GM18867 (cell line): ENCODE results near the gene CYRIA.

Experiments
- ATAC-seq: cut with Tn5 transposase; IDR thresholded peaks from one replicate; pipeline ENCODE4 v1.9.1; 2021; ENCODE audit warnings: mild to moderate bottlenecking, moderate library complexity; ENCODE audit not compliant: unreplicated experiment

CYRIA gene

DNA sequence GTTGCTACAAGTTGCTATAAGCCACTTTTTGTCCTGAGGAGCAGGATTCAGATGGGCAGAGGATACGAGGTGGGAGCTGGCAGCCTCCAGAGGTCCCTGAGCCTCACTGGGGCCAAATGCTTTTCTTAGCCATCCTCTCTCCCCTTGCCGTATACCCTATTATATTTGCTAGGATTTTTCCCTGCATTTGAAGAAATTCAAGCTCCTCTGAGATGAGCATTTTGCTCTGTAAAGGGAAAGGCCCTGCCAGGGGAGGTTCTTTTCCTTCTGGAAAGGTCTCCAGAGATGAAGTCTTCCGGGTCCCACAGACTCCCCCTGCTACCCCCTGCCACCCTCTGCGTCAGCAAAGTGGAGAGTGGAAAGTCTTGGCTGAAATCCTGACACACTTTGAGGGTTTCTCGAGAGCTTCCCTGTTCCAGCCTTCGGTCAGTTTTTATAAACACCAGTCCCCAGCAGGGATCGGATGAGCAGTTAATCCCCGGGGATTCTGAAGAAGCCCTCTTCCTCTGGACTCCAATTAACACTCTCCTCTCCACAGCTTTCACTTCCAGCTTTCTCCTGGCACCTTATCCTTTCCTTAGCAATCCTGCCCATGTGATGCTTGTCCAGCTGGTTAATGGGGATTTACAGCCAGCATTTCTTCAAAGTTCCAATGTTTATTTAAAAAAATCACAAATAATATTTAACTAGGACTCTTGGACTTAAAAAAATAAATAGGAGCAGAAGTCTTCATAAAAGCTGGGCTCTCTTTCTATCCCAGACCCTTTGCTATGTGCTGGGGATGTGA is 13.1 kb downstream of the CYRIA start:
- ATAC-seq = no peak

DNA sequence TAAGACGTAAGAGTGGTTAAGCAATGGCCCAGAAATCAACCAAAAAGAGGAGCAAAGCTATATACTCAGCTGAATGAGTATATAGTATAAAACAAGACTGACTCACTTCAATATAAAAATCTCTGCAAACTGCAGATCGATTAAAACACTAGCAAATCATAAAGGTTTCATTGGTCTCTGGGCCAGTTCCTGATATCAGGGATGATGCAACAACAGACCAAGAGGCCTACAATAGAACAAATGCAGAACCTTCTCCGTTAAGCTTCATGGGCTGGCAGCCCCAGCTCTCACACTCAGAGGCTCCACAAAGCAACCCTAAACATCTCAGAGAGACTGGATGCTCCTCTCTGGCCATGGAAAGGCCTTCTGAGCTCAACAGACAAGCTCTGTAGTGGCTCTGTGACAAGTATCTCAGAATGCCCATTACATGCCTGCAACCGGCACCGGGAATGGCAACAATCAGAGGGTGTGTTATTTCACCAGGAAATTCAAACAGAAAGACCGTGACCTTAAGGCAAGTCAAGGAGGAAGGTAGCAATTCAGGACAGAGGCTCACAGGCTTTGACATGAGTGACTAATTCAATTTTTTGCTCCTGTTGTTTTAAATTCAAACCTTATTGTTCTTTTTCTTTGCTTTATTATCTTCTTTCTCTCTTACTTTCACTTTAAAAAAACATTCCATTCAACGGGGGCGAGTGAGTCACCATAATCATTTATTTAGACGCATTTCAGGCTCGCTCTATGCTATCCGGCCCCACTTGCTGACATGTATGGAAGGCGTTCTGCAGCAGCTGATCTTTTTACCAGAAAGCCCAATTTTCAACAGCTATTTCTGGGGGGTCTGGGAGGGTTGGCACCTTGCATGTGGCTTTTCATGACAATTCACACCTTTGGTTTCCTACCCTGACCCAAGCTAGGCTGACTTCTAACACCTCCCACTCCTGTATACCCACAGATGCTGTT is 15.1 kb downstream of the CYRIA start:
- no peak for ATAC-seq

DNA sequence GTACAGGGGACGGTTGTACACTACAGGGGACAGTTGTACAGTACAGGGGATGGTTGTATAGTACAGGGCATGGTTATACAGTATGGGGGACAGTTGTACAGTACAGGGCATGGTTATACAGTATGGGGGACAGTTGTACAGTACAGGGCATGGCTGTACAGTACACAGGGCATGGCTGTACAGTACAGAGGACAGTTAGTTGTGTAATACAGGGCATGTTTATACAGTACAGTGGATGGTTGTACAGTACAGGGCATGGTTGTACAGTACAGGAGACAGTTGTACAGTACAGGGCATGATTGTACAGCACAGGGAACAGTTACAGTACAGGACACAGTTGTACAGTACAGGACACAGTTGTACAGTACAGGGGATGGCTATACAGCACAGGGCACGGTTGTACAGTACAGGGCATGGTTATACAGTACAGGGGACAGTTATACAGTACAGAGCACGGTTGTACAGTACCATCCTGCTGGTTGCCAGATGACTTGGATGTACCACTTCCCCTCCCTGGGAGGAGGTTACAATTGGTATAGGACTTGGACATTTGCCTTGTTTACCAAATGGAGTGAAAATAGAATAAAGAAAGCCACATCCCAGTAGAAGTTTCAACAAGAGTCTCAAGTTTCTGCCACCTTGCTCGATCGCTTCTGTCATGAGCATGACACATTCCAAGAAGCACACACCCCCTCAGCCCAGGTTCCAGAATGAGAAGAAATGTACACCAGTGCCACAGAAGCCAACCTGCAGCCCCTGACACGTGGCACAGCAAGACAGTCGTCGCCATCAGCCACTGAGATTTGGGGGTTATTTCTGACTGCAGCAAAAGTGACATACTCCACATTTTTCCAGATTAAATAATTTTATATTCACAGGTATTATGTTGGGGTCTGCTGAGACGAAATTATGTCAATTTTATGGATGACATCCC is 16.0 kb downstream of the CYRIA start:
- ATAC-seq = peak; percentile 25

DNA sequence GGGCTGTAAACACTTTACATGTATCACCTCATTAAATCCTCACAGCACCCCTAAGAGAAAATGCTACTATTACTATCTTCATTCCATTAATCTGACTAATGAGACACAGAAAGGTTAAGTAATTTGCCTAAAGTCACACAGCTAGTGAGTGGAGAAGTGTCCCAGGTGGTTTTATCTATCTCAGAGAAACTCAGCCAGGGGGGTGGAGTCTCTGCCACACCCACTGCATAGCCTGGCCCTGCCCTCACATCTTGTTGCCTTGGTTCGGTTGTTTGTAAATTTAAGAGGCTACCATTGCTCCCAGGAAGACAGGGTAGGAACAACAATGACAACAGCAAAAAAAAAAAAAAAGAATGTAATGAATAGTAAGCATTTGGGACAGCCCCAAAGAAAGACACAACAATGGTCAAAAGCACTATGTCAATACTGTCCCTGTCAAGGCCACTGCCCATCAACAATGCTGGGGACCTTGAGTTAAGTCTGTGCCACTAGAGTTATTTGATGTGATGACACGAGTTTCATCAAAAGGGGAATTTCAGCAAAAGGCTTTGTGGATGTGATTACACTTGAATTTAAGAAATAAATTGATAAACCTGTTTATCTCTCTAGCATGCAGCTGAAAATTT is 17.5 kb downstream of the CYRIA start:
- no peak for ATAC-seq

DNA sequence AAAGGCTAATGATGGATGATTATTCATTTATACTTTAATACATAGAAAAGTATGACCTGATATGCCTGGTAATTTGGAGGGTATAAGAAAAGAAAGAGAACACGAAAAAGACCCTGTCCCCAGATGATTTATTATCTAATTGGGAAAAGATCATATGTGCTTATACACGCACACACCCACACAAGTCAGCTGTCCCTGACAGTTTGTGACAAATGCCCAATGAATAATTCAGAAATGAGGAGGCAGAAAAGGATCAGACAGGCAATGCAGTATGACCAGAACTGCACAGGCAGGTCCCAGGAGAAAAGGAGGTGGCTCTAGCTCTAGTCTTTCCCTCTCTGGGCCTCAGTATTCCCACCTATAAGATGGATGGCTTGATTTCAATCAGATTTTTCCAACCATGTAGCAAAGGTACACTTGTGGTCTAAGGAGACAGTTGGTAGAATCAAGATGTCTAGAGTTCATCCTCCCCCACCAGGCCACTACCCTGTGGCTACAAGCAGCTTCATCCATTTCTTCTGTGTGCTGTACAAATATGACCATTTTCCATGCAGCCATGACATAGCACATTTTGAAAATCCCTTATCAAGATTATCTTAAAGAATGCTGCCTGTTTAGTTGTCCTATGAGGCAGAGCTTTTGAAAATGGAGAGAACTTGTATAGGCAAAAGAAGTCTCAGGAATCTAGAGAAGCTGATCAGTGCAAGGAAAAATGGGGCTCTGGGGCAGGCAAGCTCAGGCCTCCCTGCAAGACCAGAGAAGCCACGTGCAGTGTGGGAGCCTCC is 19.7 kb downstream of the CYRIA start:
- no peak for ATAC-seq

DNA sequence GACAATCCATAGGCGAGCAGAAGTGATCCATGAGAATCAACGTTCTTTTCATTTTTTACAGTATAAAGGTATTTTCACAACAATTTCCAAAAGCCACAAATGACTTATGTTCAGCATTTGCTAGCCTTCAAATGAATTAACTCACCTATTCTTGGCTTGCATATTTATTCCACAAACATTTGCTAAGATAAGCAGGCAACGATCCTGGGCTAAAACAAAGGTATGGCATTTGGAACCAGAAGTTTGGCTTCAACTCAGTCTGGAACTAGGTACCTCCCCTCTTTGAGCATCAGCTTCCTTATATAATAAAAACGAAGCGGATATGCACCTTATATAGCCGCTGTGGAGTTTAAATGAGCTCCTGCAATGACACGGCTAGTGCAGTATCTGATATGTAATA is 20.5 kb downstream of the CYRIA start:
- ATAC-seq = no peak

DNA sequence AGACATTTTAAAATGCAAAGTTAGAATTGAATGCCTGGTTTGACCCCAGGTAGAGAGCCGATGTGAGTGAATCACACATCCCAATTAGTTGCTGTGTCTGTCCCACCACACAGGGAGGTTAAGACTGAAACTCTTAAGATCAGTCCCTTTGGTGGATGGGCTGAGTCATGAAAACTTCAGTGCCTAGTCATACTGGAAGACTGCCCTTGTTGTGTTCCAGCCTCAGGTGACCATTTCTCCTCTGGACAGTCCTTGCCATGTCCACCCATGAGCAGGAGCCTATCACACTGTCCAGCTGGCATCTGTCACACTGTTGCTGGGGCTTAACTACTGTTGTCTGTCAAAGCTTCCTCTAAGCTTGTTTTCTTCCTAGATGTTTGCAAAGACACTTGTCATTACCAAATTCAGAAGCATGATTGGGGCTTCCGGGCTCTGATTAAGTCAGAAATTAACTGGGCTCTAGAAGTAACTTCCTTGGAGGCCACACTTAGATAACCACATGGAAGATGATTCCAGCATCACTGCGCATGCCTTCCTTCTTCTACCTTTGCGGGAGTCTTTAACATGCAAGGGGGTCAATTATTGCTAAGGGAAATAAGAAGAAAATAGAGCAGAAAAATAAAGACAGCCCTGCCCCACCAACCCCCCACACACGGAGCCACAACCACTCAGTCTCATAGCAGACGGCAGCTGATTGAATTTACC is 21.3 kb downstream of the CYRIA start:
- ATAC-seq = no peak

DNA sequence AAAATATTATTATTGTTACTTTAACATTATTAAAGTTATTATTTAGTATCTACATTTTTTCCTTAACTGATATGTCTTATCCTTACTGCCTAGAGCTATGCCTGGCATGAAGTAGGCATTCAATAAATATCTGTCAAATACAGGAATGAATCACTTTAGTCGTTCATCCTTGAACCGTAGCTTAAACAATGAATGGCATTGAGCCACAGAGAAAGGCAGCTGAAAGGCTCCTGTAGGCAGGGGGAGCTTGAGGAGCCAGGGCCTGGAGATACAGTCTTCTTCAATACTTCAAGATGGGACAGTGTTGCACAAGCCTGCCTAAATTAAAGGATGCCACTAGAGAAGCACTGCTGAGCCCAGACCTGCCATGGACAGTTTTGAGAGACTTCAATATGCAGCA is 22.5 kb downstream of the CYRIA start:
- no peak for ATAC-seq

DNA sequence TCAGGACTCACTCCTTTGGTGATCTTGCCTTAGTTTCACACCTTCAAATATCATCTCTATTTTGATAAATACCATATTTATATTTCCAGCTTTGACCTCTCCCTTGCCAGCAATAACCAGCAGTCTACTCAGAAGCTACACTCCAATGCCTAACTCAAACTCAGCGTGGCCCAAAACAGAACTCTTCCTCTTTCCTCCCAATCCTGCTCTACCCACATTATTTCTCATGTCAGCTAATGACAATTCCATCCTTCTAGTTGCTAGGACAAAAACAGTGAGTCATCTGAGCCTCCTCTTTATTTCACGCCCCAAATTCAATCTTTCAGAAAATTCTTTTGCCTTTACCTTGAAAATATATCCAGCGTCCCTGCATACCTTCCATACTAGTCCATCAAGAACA is 23.5 kb downstream of the CYRIA start:
- no peak for ATAC-seq

DNA sequence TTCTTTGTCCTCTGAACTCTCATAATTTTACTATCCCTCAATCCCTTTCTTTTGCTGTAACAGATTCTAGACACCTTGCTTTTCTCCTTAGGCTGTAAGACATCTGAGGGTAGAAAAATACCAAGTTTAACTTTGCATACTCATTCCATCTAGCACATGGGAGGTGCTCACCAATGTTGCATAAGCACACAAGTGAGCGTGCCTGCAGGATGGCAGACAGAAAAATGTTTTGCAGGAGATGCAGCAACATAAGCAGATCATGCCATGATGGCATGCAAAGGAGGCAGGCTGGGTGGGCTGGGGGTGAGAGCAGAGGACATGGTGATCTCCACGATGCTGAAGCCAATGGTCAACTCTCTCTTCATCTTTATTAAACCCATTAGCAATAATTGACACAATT is 24.1 kb downstream of the CYRIA start:
- ATAC-seq = no peak

DNA sequence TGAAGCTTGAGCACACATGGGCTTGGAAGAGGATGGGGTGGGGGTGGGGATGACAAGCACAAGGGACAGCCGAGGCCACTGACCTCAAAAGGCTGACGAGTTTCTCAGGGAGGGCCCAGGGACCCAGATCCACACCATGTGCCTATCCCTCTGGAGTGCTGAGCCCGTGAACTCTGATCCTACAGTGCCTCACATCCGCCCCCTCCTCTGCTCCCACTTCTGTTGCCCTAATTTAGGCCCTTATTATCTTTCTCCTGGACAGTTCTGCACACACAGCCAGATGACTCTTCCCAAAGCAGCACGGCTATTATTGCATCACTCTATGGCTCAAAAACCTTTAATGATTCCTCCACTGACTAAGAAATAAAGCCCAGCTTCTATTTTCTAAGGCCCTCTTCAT is 24.8 kb downstream of the CYRIA start:
- no peak for ATAC-seq

DNA sequence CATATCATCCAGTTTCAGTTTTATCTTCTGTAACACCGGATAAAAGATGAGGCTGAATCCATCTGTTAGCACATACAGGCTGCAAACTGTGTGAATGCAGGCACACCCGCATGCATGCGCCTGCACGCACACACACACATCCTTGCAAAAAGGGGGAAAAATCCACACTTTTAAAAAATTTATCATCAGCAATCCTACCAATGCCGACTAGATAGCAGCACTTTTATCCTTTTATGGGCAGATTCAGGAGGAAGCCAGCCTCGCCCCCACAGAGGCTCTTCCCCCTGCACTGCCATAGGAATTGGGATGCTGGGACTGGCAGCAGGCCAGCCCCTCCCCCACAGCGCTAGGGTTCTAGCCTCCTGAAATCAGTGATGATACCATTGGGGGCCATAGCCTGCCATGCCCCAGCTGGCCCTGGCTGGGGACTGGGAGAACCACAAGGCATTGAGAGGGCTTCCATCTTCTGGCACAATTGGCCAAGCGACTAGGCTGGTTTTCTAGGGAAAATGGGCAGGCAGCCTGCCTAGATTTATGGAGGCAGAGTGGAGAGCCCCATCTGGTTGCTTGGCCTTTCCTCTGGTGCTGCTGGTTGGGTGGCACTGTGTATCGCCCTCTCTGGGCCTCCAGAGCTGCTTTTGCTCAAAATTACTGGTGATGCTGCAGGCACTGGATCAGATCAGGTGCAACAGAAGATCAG is 25.5 kb downstream of the CYRIA start:
- no peak for ATAC-seq

DNA sequence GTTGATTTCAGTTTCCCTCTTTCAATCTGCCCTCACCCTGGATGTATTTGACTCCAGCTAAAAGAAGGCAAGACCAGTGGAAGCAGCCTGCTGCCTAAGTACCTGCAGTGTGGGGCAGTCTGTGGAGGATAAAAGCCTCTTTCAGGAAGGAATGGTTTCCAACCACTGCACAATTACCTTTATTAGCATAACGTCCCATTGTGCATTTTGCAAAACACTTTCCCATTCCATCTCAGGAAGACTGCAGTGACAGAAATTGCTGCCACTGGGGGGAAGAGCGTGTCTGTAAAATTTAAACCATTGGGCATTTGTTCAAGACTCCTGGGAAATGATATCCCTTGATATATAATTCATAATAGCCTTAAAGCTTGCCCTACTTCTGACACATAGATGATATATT is 26.2 kb downstream of the CYRIA start:
- no peak for ATAC-seq

DNA sequence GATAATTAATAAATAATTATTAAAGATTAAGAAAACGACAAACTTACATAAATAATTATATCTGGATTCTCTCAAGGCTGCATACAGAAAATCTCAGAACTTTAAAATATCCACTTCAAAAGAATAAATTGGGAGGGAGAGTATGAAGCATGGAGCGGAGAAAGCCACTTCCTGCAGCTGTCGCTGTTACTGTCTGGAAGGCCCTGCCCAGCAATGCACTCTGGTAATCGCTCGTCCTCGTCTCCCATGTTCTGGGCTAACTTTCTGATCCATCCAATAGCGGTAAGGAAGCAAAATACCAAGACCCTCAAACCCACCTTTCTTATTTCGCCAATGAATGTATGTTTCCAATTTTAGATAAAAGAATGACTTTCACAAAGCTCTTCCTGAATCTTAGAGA is 26.7 kb downstream of the CYRIA start:
- ATAC-seq = no peak

DNA sequence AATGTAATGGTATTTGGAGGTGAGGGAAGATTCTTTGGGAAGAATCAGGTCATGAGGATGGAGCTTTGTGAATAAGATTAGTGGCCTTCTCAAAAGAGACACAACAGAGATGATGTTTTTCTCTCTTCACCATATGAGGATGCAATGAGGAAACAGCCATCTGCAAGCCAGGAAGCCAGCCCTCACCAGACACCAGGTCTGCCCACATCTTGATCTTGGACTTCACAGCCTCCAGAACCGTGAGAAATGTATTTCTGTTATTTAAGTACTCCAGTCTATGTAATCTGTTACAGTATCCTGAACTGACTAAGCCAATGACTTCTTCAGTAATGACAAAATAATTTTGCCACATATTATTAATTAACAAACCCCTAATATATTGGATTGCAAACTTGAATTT is 28.3 kb downstream of the CYRIA start:
- no peak for ATAC-seq

DNA sequence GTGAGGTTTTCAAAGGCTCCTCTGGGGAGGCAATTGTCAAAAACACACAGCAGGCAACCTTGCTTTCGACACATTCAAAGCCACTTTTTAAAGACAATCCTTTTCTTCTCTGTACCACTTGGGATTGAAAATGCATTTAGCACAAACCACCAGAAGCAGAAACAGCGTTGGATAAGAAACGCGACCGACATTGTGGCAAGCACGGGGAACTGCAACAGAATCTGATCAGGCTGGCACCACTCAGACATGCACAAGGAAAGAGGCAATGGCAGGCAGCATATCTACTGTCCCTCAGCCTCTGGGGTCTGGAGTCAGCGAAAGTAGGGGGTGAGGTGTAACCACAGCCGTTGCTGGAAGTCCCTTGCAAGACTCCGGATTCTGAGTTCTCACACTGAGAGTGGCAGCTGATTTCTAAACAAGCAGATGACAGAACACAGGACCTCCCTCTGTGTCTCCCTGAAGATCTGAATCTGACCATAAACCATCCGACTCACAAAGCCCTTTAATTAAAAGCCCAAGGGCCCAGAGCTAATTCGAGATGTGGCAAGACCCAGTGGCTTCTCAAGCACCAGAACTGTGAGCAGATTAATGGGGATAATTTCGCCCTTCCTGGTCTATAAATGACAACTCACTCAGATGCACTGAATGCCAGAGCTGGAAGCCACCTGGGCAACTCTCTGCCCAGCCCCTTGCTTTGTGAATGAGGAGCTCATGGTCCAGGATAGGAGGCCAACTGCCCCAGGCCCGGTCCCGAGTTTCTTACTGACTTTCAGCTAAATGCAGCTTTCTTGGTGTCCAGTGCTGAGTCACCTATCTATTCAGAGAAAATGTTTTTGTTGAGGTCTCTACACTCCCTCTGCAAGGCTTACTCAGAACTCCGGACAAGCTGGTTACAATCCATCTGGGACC is 29.6 kb downstream of the CYRIA start:
- ATAC-seq = no peak

DNA sequence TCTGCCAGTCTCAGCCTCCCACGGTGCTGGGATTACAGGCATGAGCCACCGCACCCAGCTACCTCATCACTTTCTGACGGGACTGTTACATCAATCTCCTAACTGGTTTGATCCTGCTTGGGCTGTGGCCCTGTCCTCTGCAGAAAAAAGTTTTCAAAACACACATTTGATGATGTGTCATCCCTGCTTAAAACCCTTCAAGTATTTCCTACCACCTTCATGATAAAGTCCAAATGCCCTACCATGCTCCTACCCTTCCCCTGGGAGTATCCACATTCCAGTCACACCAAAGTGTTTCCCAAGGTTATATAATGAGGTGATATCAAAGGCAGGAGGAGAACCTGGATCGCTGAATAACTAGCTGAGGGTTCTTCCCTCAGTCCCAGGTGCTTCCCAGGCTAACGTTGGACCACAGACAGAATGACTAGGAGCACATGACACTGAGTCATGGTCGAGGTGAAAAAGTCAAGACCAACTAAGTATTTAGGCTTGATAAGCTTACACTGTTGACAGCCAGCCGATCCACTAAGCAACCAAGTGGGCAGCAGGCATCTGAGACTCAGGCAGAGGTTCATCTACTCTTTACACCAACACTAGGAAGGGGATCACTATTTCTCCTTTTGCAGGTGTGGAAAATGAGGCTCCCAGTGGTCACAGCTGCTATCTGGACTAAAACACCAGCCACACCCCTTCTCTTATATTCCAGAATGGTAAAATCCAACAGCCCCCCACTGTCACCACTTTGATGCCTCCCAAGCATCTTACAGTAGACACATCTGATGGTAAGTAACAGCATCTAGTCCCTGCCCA is 31.8 kb downstream of the CYRIA start:
- ATAC-seq = no peak
